K562 (cell line): Measurements from ENCODE around the gene GOLGA6D. TPM values are rescaled to one million over a fixed set of nuclear protein-coding genes. Genes with fewer than 3 reads are reported as not detected.
"Not testable (repeated sequence)": the region's sequence is repeated elsewhere in the genome, so short reads cannot be mapped to it uniquely, and the experiment has no call there.

Source experiments
- ATAC-seq: fragments of 200-7000 bp; cut with Tn5 transposase; 3 replicates; pipeline ENCODE4 v1.9.1; 2020; ENCODE audit warnings: moderate library complexity
- BruUV-seq: library from RNA; stranded (reverse); fragments of 400-500 nt; replicated peaks from 2 replicates; lab custom pipeline; 2021; lab: Mats Ljungman, UMichigan
- CTCF ChIA-PET: fragments of 300-600 bp; formaldehyde crosslinking; extraction: SDS; loops from one replicate; lab custom pipeline; 2021; ENCODE audit warnings: low intra/inter-chr PET ratio; lab: Yijun Ruan, JAX
- POLR2A ChIA-PET: fragments of 300-600, 350-650 bp; sonication (Branson Sonifier 250); formaldehyde crosslinking; extraction: SDS; loops from one replicate; lab custom pipeline; 2021; ENCODE audit warnings: antibody characterized with exemption, inconsistent platforms; lab: Yijun Ruan, JAX
- DNase-seq, 4 experiments: peaks; one replicate each; pipeline versions ENCODE4 v3.0.0 to v3.0.0-alpha.2; 2011 to 2018; ENCODE audit warnings: low spot score in 3 of 4, mixed read lengths in 3 of 4; ENCODE audit errors: extremely low read depth in 1 of 4
- FAIRE-seq: peaks from 2 replicates; lab custom pipeline; 2011; peaks lifted over from hg19 to GRCh38; lab: Jason Lieb, UNC
- H2AFZ ChIP-seq: 2 replicates; pipeline ENCODE4 v1.6.0; 2011; ENCODE audit warnings: low read depth, low read length, control low read depth, inconsistent platforms
- H3K27ac ChIP-seq: fragments of 200-600 bp; 3 replicates; pipeline ENCODE4 v1.8.0; 2011; ENCODE audit warnings: low read depth, mild to moderate bottlenecking, control low read depth, inconsistent platforms, low read length, moderate library complexity, mixed read lengths; ENCODE audit errors: extremely low read depth
- H3K27me3 ChIP-seq, 2 experiments: fragments of 300-600 bp in 1 of 2; 2 replicates in 1 of 2; 3 replicates in 1 of 2; pipeline versions ENCODE4 v1.6.0 to v1.8.0; 2011; ENCODE audit warnings: inconsistent platforms in 2 of 2, low read length in 2 of 2, mild to moderate bottlenecking in 1 of 2, mixed read lengths in 1 of 2, moderate library complexity in 1 of 2; ENCODE audit not compliant: control insufficient read depth in 2 of 2, insufficient read depth in 2 of 2
- H3K36me3 ChIP-seq: fragments of 300-600 bp; 3 replicates; pipeline ENCODE4 v1.8.0; 2011; ENCODE audit warnings: mild to moderate bottlenecking, low read length, inconsistent platforms; ENCODE audit not compliant: control insufficient read depth, insufficient read depth
- H3K4me1 ChIP-seq, 2 experiments: fragments of 200-600 bp in 1 of 2; replicated peaks in 1 of 2; 2 replicates in 1 of 2; 3 replicates in 1 of 2; pipeline versions ENCODE4 v1.5.1 to v1.8.0; 2011; ENCODE audit warnings: inconsistent platforms in 2 of 2, low read length in 2 of 2, mild to moderate bottlenecking in 1 of 2, mixed read lengths in 1 of 2, moderate library complexity in 1 of 2; ENCODE audit not compliant: control insufficient read depth in 2 of 2, insufficient read depth in 2 of 2
- H3K4me2 ChIP-seq: 2 replicates; pipeline ENCODE4 v1.6.1; 2011; ENCODE audit warnings: low read length, control low read depth, inconsistent platforms, mixed read lengths; ENCODE audit not compliant: insufficient read depth
- H3K4me3 ChIP-seq: fragments of 200-600 bp; sonication (generic), shearing (Covaris generic); 2 replicates; pipeline ENCODE4 v1.5.1; 2016; ENCODE audit warnings: control low read depth, inconsistent platforms
- H3K79me2 ChIP-seq: fragments of 200-600 bp; 3 replicates; pipeline ENCODE4 v1.8.0; 2011; ENCODE audit warnings: low read length, inconsistent platforms; ENCODE audit not compliant: control insufficient read depth, insufficient read depth
- H3K9ac ChIP-seq, 2 experiments: 2 replicates each; pipeline versions ENCODE4 v1.6.0 to v1.6.1; 2011; ENCODE audit warnings: low read depth in 2 of 2, low read length in 2 of 2, control low read depth in 1 of 2, inconsistent platforms in 1 of 2, mild to moderate bottlenecking in 1 of 2, mixed read lengths in 1 of 2; ENCODE audit not compliant: insufficient read depth in 1 of 2
- H3K9me1 ChIP-seq: one replicate; pipeline ENCODE4 v1.6.0; 2011; ENCODE audit warnings: inconsistent platforms, mild to moderate bottlenecking, low read length, moderate library complexity; ENCODE audit not compliant: control insufficient read depth, insufficient read depth
- H3K9me3 ChIP-seq: replicated peaks from 2 replicates; pipeline ENCODE4 v1.5.1; 2011; ENCODE audit warnings: low read depth, low read length, inconsistent platforms; ENCODE audit not compliant: control insufficient read depth, insufficient read depth
- H4K20me1 ChIP-seq: replicated peaks from 2 replicates; pipeline ENCODE4 v1.6.1; 2011; ENCODE audit warnings: low read length, inconsistent platforms, mixed read lengths; ENCODE audit not compliant: control insufficient read depth, insufficient read depth
- ELF2 ChIP-seq: fragments of 250-450 bp; sonication (Bioruptor Pico); IDR thresholded peaks from 2 replicates; pipeline ENCODE4 v1.5.0; 2021; ENCODE audit warnings: mild to moderate bottlenecking
- EWSR1 ChIP-seq: fragments of 450-650 bp; IDR thresholded peaks from 2 replicates; pipeline ENCODE4 v1.6.1; 2018; ENCODE audit warnings: borderline replicate concordance, mild to moderate bottlenecking, low read depth, moderate library complexity; ENCODE audit not compliant: partially characterized antibody
- HOXB6 ChIP-seq: fragments of 250-450 bp; sonication (Bioruptor Pico); IDR thresholded peaks from 2 replicates; pipeline ENCODE4 v1.5.1; 2022; ENCODE audit warnings: mild to moderate bottlenecking, borderline replicate concordance
- ZEB2 ChIP-seq: fragments of 450-650 bp; IDR thresholded peaks from 2 replicates; pipeline ENCODE4 v1.6.1; 2016
- ZNF282 ChIP-seq: sonication (generic); formaldehyde crosslinking; IDR thresholded peaks from 2 replicates; pipeline ENCODE4 v1.8.1; 2023; ENCODE audit warnings: missing genetic modification reagents
- WGBS: fragments of 100-300 bp; shearing (Covaris generic); methylation state at CpG from one replicate; pipeline ENCODE4 v1.1.6; 2016; ENCODE audit warnings: low coverage, mixed read lengths; ENCODE audit not compliant: insufficient coverage; ENCODE audit errors: missing lambda C conversion rate; 5-methylcytosine and 5-hydroxymethylcytosine counted together
- in situ Hi-C: fragments of 300-500 bp; cut with MboI; formaldehyde crosslinking; loops from 4 replicates; pipeline ENCODE4 v1.15.0; 2018; ENCODE audit warnings: inconsistent platforms, mixed read lengths
- intact Hi-C: fragments of 100-400 bp; cut with micrococcal nuclease; formaldehyde crosslinking; loops from 2 replicates; pipeline ENCODE4 v1.14.2; 2022
- polyA plus RNA-seq, 8 experiments: library from polyadenylated mRNA; depleted of rRNA in 4 of 8; stranded (reverse) in 5 of 8; unstranded in 3 of 8; fragments of >200 nt; fragmentation: Nextera tagmentation in 2 of 8; fragmentation: Illumina TruSeq in 1 of 8; extraction: Ambion mirVana in 2 of 8; extraction: Trizol in 1 of 8; gene quantifications; 2 replicates each; pipeline versions ENCODE4 v1.2.1 to v1.2.3, GENCODE V29; 2011 to 2014; ENCODE audit warnings: inconsistent platforms in 1 of 8, missing spikeins in 1 of 8
- total RNA-seq, 7 experiments: library from RNA; depleted of rRNA in 6 of 7; stranded (reverse); fragments of >200 nt in 6 of 7; fragmentation: Illumina TruSeq in 2 of 7; extraction: Trizol in 2 of 7; gene quantifications; 2 replicates each; pipeline versions ENCODE4 v1.2.1 to v1.2.3, GENCODE V29; 2011 to 2021; ENCODE audit warnings: low replicate concordance in 1 of 7
- TF ChIP-seq, protein P1 (sequence below): fragments of 200-600 bp; sonication (generic); IDR thresholded peaks from one replicate; pipeline ENCODE4 v1.6.1; 2012; ENCODE audit warnings: mild to moderate bottlenecking, low read depth, low read length, inconsistent platforms

Gene GOLGA6D
- total and polyA plus RNA-seq, 9 of the 15 experiments (the other 6 are each of a cell fraction or from before 2014, with no cell fraction given) = not detected

DNA sequence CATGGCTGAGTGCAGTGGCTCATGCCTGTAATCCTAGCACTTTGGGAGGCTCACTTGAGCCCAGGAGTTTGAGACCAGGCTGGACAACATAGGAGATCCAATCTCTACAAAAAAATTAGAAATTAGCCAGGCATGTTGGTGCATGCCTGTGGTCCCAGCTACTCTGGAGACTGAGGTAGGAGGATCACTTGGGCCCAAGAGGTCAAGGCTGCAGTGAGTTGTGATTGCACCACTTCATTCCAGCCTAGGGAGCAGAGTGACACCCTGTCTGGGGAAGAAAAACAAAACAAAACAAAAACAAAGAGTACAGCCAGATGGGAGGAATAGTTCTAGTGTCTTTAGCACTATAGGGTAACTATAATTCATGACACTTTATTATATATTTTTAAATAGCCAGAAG, 27.1 kb downstream of the GOLGA6D start (continued):
- TF ChIP-seq, protein P1, sequence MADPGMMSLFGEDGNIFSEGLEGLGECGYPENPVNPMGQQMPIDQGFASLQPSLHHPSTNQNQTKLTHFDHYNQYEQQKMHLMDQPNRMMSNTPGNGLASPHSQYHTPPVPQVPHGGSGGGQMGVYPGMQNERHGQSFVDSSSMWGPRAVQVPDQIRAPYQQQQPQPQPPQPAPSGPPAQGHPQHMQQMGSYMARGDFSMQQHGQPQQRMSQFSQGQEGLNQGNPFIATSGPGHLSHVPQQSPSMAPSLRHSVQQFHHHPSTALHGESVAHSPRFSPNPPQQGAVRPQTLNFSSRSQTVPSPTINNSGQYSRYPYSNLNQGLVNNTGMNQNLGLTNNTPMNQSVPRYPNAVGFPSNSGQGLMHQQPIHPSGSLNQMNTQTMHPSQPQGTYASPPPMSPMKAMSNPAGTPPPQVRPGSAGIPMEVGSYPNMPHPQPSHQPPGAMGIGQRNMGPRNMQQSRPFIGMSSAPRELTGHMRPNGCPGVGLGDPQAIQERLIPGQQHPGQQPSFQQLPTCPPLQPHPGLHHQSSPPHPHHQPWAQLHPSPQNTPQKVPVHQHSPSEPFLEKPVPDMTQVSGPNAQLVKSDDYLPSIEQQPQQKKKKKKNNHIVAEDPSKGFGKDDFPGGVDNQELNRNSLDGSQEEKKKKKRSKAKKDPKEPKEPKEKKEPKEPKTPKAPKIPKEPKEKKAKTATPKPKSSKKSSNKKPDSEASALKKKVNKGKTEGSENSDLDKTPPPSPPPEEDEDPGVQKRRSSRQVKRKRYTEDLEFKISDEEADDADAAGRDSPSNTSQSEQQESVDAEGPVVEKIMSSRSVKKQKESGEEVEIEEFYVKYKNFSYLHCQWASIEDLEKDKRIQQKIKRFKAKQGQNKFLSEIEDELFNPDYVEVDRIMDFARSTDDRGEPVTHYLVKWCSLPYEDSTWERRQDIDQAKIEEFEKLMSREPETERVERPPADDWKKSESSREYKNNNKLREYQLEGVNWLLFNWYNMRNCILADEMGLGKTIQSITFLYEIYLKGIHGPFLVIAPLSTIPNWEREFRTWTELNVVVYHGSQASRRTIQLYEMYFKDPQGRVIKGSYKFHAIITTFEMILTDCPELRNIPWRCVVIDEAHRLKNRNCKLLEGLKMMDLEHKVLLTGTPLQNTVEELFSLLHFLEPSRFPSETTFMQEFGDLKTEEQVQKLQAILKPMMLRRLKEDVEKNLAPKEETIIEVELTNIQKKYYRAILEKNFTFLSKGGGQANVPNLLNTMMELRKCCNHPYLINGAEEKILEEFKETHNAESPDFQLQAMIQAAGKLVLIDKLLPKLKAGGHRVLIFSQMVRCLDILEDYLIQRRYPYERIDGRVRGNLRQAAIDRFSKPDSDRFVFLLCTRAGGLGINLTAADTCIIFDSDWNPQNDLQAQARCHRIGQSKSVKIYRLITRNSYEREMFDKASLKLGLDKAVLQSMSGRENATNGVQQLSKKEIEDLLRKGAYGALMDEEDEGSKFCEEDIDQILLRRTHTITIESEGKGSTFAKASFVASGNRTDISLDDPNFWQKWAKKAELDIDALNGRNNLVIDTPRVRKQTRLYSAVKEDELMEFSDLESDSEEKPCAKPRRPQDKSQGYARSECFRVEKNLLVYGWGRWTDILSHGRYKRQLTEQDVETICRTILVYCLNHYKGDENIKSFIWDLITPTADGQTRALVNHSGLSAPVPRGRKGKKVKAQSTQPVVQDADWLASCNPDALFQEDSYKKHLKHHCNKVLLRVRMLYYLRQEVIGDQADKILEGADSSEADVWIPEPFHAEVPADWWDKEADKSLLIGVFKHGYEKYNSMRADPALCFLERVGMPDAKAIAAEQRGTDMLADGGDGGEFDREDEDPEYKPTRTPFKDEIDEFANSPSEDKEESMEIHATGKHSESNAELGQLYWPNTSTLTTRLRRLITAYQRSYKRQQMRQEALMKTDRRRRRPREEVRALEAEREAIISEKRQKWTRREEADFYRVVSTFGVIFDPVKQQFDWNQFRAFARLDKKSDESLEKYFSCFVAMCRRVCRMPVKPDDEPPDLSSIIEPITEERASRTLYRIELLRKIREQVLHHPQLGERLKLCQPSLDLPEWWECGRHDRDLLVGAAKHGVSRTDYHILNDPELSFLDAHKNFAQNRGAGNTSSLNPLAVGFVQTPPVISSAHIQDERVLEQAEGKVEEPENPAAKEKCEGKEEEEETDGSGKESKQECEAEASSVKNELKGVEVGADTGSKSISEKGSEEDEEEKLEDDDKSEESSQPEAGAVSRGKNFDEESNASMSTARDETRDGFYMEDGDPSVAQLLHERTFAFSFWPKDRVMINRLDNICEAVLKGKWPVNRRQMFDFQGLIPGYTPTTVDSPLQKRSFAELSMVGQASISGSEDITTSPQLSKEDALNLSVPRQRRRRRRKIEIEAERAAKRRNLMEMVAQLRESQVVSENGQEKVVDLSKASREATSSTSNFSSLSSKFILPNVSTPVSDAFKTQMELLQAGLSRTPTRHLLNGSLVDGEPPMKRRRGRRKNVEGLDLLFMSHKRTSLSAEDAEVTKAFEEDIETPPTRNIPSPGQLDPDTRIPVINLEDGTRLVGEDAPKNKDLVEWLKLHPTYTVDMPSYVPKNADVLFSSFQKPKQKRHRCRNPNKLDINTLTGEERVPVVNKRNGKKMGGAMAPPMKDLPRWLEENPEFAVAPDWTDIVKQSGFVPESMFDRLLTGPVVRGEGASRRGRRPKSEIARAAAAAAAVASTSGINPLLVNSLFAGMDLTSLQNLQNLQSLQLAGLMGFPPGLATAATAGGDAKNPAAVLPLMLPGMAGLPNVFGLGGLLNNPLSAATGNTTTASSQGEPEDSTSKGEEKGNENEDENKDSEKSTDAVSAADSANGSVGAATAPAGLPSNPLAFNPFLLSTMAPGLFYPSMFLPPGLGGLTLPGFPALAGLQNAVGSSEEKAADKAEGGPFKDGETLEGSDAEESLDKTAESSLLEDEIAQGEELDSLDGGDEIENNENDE = no peak
- TF ChIP-seq HOXB6 (CRISPR knock-in tag) = no peak
- no peak for TF ChIP-seq ZNF282
- TF ChIP-seq EWSR1 = no peak
- no peak for TF ChIP-seq ZEB2
- no peak for TF ChIP-seq ELF2 (CRISPR knock-in tag)

DNA sequence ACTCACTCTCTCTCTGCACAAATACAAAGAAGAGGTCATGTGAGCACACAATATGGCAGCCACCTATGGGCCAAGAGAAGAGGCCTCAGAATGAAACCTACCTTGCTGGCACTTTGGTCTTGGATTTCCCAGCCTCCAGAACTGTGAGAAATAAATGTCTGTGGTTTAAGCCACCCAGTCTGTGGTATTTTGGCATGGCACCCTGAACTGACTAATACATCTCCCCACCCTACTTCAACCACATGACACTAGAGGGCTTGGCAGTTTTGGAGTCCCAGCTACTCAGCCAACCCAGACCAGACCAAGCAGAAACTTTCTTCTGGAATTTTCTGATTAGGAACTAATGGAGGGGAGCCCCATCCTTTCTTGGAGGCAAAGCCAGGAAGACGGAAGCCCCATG, 29.9 kb downstream of the GOLGA6D start:
- H3K9ac ChIP-seq, H3K27me3 ChIP-seq, BruUV-seq, H3K4me3 ChIP-seq, H2AFZ ChIP-seq, H3K4me2 ChIP-seq, H3K79me2 ChIP-seq, DNase-seq, H3K27ac ChIP-seq, H3K9me3 ChIP-seq, POLR2A ChIA-PET, intact Hi-C loops, H3K36me3 ChIP-seq, CTCF ChIA-PET, H3K4me1 ChIP-seq, H3K9me1 ChIP-seq, FAIRE-seq, H4K20me1 ChIP-seq, ATAC-seq: not testable (repeated sequence)
- in situ Hi-C loops = loop anchor here (10.0 kb wide), 1 partner anchor 622 kb away; no protein-coding TSS in a partner anchor
- 36% methylated on average over 1 of the region's 1 CpG for WGBS
